Measurements from ENCODE around the gene FGFBP3. TPM values are rescaled to one million over a fixed set of nuclear protein-coding genes. Genes with fewer than 3 reads are reported as not detected.

The FGFBP3 gene
- total and polyA plus RNA-seq, 2 experiments from 2014 or later: 65.7 to 73.9 TPM

DNA sequence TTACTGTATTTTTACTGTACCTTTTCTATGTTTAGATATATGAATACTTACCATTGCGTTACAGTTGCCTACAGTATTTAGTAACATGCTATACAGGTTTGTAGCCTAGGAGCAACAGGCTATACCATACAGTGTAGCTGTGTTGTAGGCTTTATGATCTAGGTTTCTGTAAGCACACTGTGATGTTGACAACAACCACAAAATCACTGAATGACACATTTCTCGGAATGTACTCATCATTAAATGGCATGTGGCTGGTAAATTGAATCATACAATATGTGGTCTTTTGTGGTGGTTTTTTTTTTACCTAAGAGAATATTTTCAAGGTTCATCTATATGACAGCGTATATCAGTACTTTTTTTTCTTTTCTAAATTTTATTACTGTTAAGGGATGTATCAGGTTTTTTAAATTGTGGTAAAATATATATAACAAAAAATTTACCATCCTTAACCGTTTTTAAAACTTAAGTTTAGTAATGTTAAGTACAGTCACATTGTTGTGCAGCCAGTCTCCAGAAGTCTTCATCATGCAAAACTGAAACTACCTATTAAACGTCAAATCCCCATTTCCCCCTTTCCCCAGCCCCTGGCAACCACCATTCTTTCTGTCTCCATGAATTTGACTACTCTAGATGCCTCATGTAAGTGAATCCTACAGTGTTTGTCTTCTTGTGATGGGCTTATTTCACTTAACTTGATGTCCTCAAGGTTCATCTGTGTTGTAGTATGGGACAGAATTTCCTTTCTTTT is 35.8 kb upstream of the FGFBP3 start (continued):
- TF ChIP-seq CTCF (conservative IDR thresholded peaks at IDR 0.05; ENCODE audit: low read depth in 2 of 2) (no peak), REST (IDR thresholded peaks at IDR 0.05; ENCODE audit: unreplicated experiment) (no peak), EZH2phosphoT487 (IDR thresholded peaks at IDR 0.05; ENCODE audit: unreplicated experiment) (no peak), POLR2AphosphoS5 (IDR thresholded peaks at IDR 0.05; ENCODE audit: low read depth) (no peak), ZNF114 (CRISPR knock-in tag; IDR thresholded peaks at IDR 0.05) (no peak), JUNB (IDR thresholded peaks at IDR 0.05; ENCODE audit: unreplicated experiment) (no peak), NANOG (IDR thresholded peaks at IDR 0.05; ENCODE audit: borderline replicate concordance) (no peak)

- DNase-seq (ENCODE audit: low spot score) (no peak), ATAC-seq (no peak)
- Histone ChIP-seq H3K36me3 (ENCODE audit: insufficient read depth) (peaks cover 6% of the 10 kb centered on the region; the same call in 1 of the 2 replicates), H2AFZ (no peak overlapping the region), H3F3A (replicated peaks; ENCODE audit: low read depth) (no peaks in the 10 kb centered on the region), H3K27ac (ENCODE audit: low read depth) (no peak overlapping the region), H3K27me3 (ENCODE audit: insufficient read depth) (no peaks in the 10 kb centered on the region), H3K9me2 (ENCODE audit: insufficient read depth) (no peaks in the 10 kb centered on the region), H3K4me1 (ENCODE audit: insufficient read depth) (no peaks in the 10 kb centered on the region), H3K4me3 (no peak overlapping the region), H3K4me2 (no peak overlapping the region), H4K20me1 (replicated peaks; ENCODE audit: insufficient read depth) (peaks cover 2% of the 10 kb centered on the region), H3K79me2 (replicated peaks; ENCODE audit: insufficient read depth) (peaks cover 47% of the 10 kb centered on the region)
- H3K4me1 Mint-ChIP-seq: no peaks in the 10 kb centered on the region
- no peak overlapping the region for H3K27ac Mint-ChIP-seq
- no peaks in the 10 kb centered on the region for H3K27me3 Mint-ChIP-seq (ENCODE audit: insufficient read depth, low read depth, poor library complexity)
- TF ChIP-seq ZNF114 (CRISPR knock-in tag; IDR thresholded peaks at IDR 0.05) (no peak), CTCF (conservative IDR thresholded peaks at IDR 0.05; ENCODE audit: low read depth in 2 of 2) (no peak), JUNB (IDR thresholded peaks at IDR 0.05; ENCODE audit: unreplicated experiment) (no peak), ETS1 (IDR thresholded peaks at IDR 0.05) (no peak), NANOG (IDR thresholded peaks at IDR 0.05; ENCODE audit: borderline replicate concordance) (no peak), EZH2phosphoT487 (IDR thresholded peaks at IDR 0.05; ENCODE audit: unreplicated experiment) (no peak), POLR2AphosphoS5 (IDR thresholded peaks at IDR 0.05; ENCODE audit: low read depth) (no peak), STAT1 (IDR thresholded peaks at IDR 0.05; ENCODE audit: unreplicated experiment) (no peak), ZNF331 (CRISPR knock-in tag; IDR thresholded peaks at IDR 0.05; ENCODE audit: low read depth) (no peak)
- no peak overlapping the region for H3K4me3 Mint-ChIP-seq
- no peaks in the 10 kb centered on the region for H3K9me3 Mint-ChIP-seq
- peaks cover 35% of the 10 kb centered on the region for H3K36me3 Mint-ChIP-seq (ENCODE audit: low read depth)
Measured at GRCh38 chr10:91941426-91941825, 32.1 kb upstream of the FGFBP3 start.

Data from GM23338 (cell line).